Stimulated activated CD4-positive, alpha-beta T cell treated with anti-CD3 and anti-CD28 coated beads, Interleukin-1b, Interleukin-23, amount 100 ng/mL, for 48 hours (primary cell): ENCODE data around the gene IL12A.

Experiments
- DNase-seq: peaks from one replicate; pipeline ENCODE4 v3.0.0-alpha.2; 2020

IL12A gene

GRCh38 chr3:160038862-160039562 lies 50.4 kb downstream of the IL12A start:
- no peak for DNase-seq

GRCh38 chr3:160040181-160040580 lies 51.5 kb downstream of the IL12A start:
- no peak for DNase-seq

- no peak for DNase-seq
Measured at GRCh38 chr3:160041465-160041864, 52.8 kb downstream of the IL12A start.

- no peak for DNase-seq
Measured at GRCh38 chr3:160044121-160044520, 55.5 kb downstream of the IL12A start.
